Measurements from ENCODE around the gene PCDH9. TPM values are rescaled to one million over a fixed set of nuclear protein-coding genes. Genes with fewer than 3 reads are reported as not detected.

PCDH9 gene
- total and polyA plus RNA-seq, 2 of the 4 experiments (the other 2 are of a cell fraction): 2.2 to 10.2 TPM

- WGBS, 2 experiments (ENCODE audit: extremely low coverage in 2 of 2, insufficient read length in 1 of 2): no CpG with 5 or more reads among the region's 6 CpGs
- no peak for TF ChIP-seq ELK1 (IDR thresholded peaks at IDR 0.05; ENCODE audit: borderline replicate concordance, low read depth, low read length)
- TF ChIP-seq RFX5 (IDR thresholded peaks at IDR 0.05; ENCODE audit: low read depth, low read length): peak; percentile 69; the same call in 1 of the 2 replicates
- peak; percentile 81 for TF ChIP-seq FOS (IDR thresholded peaks at IDR 0.05; ENCODE audit: low read depth, low read length)
- 0 out of 2 replicates have a peak, but pooled peaks have one; percentile 44 for TF ChIP-seq BHLHE40 (IDR thresholded peaks at IDR 0.05; ENCODE audit: low read depth, low read length)
- peak; percentile 65 for TF ChIP-seq CEBPB (IDR thresholded peaks at IDR 0.05; ENCODE audit: low read depth, low read length)
- no peak for TF ChIP-seq CHD1 (IDR thresholded peaks at IDR 0.05; ENCODE audit: low read depth, low read length)
- no peak overlapping the region for H3K4me3 ChIP-seq (ENCODE audit: insufficient read depth, low read depth, low read length)
- no peak overlapping the region for H2AK9ac ChIP-seq (replicated peaks; ENCODE audit: low read depth, low read length, poor library complexity)
- H3K4me2 ChIP-seq (ENCODE audit: low read depth, low read length): peak overlapping the region; percentile 10; the same call in 1 of the 2 replicates
- peaks cover 10% of the 10 kb centered on the region; the same call in 1 of the 2 replicates for H3K4me1 ChIP-seq (ENCODE audit: control insufficient read depth, insufficient read depth, low read length)
- in situ Hi-C loops (cut with MboI; ENCODE audit: low sequenced_read_pairs) (no loop called here), intact Hi-C loops (cut with micrococcal nuclease) (no loop called here), dilution Hi-C loops (cut with HindIII; ENCODE audit: low sequenced_read_pairs, unreplicated experiment) (no loop called here)
- peaks cover 6% of the 10 kb centered on the region for H3K9me1 ChIP-seq (ENCODE audit: insufficient read depth, low read length)
- H3K79me1 ChIP-seq (ENCODE audit: low read depth in 1 of 2, low read length in 2 of 2): no peaks in the 10 kb centered on the region
- no peak overlapping the region for H3K27ac ChIP-seq (ENCODE audit: insufficient read depth, low read length)
- peak overlapping the region; percentile 72 for H2BK5ac ChIP-seq (ENCODE audit: low read depth, low read length, poor library complexity, severe bottlenecking)
- peak overlapping the region; percentile 3; the same call in 1 of the 2 replicates for H3K4ac ChIP-seq (ENCODE audit: low read depth, low read length)
- CTCF ChIA-PET: interaction anchor here (0.6 kb wide), 1 partner anchor 464 kb away, joined by 4 read pairs; no protein-coding TSS in a partner anchor
- POLR2A ChIA-PET (ENCODE audit: unreplicated experiment): interaction anchor here (0.6 kb wide), 1 partner anchor 125 kb away, joined by 5 read pairs; no protein-coding TSS in a partner anchor
- no peak overlapping the region for H2AFZ ChIP-seq (replicated peaks; ENCODE audit: low read length, poor library complexity)
- H2AK5ac ChIP-seq (ENCODE audit: low read depth, low read length): 0 out of 2 replicates have a peak overlapping the region, but pooled peaks have one; percentile 23
- DNase-seq (peak; percentile 98), ATAC-seq (ENCODE audit: low read depth) (peak; percentile 88)
- 0 out of 4 replicates have a peak overlapping the region, but pooled peaks of 1 of the 2 experiments have one; percentile 28 for H4K8ac ChIP-seq (ENCODE audit: low read depth in 2 of 2, low read length in 2 of 2)
- no peaks in the 10 kb centered on the region for H4K20me1 ChIP-seq (ENCODE audit: insufficient read depth, low read length)
- H2BK120ac ChIP-seq (ENCODE audit: low read depth, low read length): peak overlapping the region; percentile 4
- H3K9ac ChIP-seq (ENCODE audit: low read depth, low read length): no peak overlapping the region
- H3K23ac ChIP-seq (ENCODE audit: low read depth, low read length): no peak overlapping the region
- H3K27me3 ChIP-seq (ENCODE audit: control insufficient read depth, insufficient read depth, low read length): no peaks in the 10 kb centered on the region
- peak overlapping the region; percentile 39; the same call in 1 of the 2 replicates for H4K91ac ChIP-seq (ENCODE audit: insufficient read depth, low read depth, low read length)
- H2BK20ac ChIP-seq (ENCODE audit: low read depth, low read length): peak overlapping the region; percentile 43; the same call in 1 of the 2 replicates
- no peak overlapping the region; the same call in 1 of the 2 replicates for H4K5ac ChIP-seq (ENCODE audit: low read depth, low read length)
- H3K36me3 ChIP-seq (ENCODE audit: control insufficient read depth, insufficient read depth, low read length): no peaks in the 10 kb centered on the region
- H3K9me3 ChIP-seq (ENCODE audit: control insufficient read depth, insufficient read depth, low read length): no peaks in the 10 kb centered on the region
- no peak overlapping the region for H3K56ac ChIP-seq (ENCODE audit: extremely low read depth, insufficient read depth, low read length)
- H2BK15ac ChIP-seq (ENCODE audit: low read depth, low read length): no peak overlapping the region
- peak overlapping the region; percentile 10; the same call in 1 of the 2 replicates for H3K14ac ChIP-seq (replicated peaks; ENCODE audit: low read depth, low read length)
- no TSS peak for BruUV-seq (replicated peaks)
- H3K18ac ChIP-seq (ENCODE audit: low read depth, low read length): peak overlapping the region; percentile 33; the same call in 1 of the 2 replicates
Measured at GRCh38 chr13:66657165-66657881, 572.8 kb downstream of the PCDH9 start.

Data from IMR-90 (cell line).